Inferior parietal cortex (tissue), 1 donor: Measurements from ENCODE around the gene DNAJB11.
"Not testable (repeated sequence)": the region's sequence is repeated elsewhere in the genome, so short reads cannot be mapped to it uniquely, and the experiment has no call there.

Experiments
- DNase-seq: peaks from one replicate; pipeline ENCODE4 v3.0.0-alpha.2; 2016; ENCODE audit errors: extremely low spot score

The DNAJB11 gene

DNA sequence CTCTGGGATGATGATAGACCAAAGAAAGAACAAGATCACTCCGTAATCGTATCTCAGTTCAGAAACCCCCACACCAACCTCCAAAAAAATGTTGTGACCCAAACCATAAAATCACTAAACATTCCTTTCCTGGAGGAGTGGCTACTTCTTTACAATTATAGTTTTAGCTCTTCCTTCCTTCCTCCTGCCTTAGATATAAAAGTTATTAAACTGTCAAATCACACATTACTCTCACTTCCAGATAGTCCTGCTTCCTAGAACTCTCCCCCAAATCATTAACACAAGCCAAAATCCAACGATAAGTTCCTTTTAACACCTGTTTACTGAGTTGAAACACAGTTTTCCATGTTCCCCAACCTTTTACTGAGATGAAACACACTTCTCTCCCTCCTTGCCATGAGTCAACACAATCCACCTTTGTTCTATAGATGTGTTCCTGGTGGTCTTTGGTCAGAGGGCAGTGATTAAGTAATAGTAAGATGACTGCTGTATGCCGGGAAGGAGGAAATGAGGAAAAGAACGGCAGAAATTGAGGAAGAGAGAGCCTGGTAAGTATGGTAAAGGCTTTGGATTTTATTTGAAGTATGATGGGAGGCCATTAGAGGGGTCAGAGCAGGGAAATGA lies 18.0 kb upstream of the DNAJB11 start:
- DNase-seq: no peak

DNA sequence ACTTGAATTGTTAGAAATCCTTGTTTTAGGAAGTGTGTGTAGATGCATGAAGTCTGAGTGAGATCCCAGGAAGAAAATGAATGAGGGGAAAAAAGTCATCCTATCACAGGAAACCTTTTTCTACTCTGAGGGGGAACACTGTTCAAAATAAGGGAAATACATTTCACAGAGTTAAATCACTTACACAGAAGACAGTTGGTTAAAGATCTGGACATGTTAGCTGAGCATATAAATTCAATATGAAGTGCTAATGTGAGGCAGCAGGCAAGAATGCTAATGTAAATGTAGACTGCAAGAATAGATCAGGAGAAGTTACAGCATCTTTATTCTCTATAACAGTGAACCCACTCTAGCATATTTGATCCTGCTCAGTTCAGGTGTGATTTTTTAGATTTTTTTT lies 5.9 kb upstream of the DNAJB11 start:
- no peak for DNase-seq

- DNase-seq: no peak
Measured at GRCh38 chr3:186566772-186567071, 3.8 kb upstream of the DNAJB11 start.

DNA sequence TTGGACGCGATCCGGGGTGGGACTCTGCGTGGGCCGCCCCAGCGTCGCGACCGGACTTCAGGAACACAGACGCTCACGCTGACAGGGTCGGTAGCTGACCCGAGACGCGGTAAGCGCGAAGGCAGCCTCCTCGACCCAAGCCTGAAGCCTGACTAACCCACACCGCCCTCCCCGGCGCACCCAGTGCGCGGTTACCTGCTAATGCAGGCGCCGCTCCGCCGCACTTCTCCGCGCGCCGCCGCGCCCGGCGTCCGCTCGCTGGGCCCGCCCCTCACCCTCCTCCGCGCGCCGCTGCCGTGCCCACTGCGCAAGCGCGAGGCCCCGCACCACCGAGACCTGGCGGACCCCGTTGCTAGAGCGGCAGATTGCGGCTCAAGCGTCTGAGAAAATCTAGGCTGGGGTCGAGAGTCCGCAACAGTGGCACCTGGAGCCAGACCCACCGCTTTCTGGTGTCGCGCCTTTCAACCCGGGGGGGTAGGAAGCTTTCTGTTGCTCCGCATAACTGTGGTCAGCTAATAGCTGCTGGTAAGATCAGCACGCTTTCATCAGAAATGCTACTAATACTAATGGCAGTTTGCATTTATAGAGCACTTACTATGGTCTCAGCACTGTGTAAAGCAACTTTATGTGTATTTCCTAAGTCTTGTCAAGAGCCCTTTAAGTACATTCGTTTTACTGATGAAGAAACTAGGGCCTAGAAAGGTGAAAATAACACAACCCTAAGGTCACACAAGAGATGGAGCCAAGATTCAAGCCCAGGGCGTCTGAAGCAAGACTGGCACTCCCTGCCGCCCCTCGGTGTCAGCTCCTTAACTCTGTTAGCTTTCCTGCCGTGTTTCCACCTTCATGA lies 3.2 kb upstream of the DNAJB11 start, which contains the start of gene TBCCD1:
Gene TBCCD1, minus strand, starts transcription at position 268 of the 850 bp plus-strand sequence. CDS start 3,010 bp downstream, outside the sequence.
- DNase-seq: peak; percentile 90

DNA sequence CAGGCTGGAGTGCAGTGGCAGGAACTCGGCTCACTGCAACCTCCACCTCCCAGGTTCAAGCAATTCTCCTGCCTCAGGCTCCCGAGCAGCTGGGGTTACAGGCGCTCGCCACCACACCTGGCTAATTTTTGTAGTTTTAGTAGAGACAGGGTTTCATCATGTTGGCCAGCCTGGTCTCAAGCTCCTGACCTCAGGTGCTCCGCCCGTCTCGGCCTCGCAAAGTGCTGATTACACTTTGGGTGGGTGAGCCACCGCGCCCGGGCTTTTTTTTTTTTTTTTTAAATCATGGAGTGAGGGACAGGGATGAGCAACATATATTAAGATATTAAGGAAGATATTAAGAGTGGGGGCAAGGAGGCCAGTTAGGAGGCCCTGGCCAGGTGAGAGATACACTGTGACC lies 1.2 kb upstream of the DNAJB11 start:
- DNase-seq: not testable (repeated sequence)

DNA sequence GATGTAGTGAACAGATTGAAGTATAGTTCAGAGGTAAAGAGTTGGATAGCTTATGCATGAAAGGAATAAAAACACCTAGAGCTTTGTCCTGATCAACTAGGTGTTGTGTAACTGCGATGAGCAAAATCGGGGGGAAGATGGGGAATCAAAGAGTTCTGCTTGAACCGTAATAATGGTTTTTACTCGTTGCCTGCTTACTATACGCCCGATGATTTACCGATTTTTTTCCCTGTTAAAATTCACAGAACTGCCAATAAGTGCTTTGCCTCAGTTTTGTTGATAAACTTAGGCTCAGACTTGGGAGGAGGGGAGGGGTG lies 783 bp upstream of the DNAJB11 start:
- DNase-seq: no peak

GRCh38 chr3:186570941-186571643 lies 572 bp downstream of the DNAJB11 start:
- no peak for DNase-seq

GRCh38 chr3:186571644-186572013 lies 1.1 kb downstream of the DNAJB11 start:
- DNase-seq: no peak

GRCh38 chr3:186577521-186577920 lies 7.0 kb downstream of the DNAJB11 start:
- DNase-seq: no peak

- no peak for DNase-seq
Measured at GRCh38 chr3:186580785-186581184, 10.3 kb downstream of the DNAJB11 start.

DNA sequence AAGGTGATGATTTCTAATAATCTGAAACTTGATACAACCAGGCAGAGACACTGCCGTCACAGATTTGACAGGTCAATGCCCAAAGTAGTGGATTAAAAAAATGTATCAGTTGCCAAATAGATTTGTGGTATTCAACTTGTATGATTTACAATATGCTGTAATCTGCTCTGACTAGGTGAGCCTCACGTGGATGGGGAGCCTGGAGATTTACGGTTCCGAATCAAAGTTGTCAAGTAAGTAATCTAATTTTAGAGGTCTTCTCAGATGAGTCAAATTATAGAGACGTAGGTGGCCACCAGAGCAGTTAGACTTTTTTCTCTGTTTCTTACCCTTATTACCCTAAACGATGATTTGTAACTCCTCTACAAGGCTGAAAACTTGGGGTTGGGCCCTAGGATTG lies 12.0 kb downstream of the DNAJB11 start:
- no peak for DNase-seq

DNA sequence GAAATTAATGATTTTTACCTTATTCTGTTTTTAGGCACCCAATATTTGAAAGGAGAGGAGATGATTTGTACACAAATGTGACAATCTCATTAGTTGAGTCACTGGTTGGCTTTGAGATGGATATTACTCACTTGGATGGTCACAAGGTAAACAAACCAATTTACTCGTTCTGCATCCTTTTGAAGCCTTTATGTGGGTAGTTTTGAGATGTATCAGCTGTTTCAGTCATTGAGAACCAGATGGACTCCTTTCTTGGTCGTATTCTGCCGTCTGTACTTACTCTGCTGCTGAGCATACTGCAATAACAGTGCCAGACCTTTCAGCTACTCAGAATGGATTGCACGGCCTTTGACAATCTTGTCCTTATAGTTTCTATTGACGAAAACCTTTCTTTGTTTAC lies 13.3 kb downstream of the DNAJB11 start:
- DNase-seq: no peak

DNA sequence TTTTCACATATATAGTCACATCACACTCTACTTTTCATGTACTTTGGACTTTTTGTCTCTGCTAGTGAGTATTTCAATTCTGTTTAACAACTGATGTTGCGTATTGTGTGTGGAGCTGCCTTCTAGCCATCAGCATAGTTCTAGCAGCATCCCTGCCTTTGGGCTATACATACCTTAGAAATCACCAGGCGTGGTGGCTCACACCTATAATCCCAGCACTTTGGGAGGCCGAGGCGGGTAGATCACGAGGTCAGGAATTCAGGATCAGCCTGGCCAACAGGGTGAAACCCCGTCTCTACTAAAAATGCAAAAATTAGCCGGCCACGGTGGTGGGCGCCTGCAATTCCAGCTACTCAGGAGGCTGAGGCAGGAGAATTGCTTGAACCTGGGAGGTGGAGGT lies 15.7 kb downstream of the DNAJB11 start:
- not testable (repeated sequence) for DNase-seq

- no peak for DNase-seq
Measured at GRCh38 chr3:186587183-186587582, 16.7 kb downstream of the DNAJB11 start.

DNA sequence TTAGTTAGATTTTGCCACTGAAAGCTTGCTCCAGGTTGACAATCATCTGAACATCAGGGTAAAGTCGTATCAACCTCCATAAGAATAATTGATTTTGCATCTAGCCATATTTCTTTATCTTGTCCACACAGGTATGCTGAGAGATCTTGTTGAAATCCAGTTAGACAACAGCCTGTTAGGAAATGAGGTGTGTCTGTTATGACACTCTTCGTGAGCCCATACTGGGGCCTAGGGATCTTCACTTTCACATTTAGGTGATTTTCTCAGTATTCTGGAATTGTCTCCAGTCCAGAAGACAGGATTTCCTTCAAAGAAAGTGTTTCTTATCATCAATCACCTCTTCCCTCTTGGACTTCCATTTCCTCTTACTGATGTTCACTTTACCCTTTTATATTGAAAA lies 18.1 kb downstream of the DNAJB11 start:
- DNase-seq: no peak

- no peak for DNase-seq
Measured at GRCh38 chr3:186589121-186589520, 18.6 kb downstream of the DNAJB11 start.

- DNase-seq: no peak
Measured at GRCh38 chr3:186589856-186590579, 19.5 kb downstream of the DNAJB11 start.

DNA sequence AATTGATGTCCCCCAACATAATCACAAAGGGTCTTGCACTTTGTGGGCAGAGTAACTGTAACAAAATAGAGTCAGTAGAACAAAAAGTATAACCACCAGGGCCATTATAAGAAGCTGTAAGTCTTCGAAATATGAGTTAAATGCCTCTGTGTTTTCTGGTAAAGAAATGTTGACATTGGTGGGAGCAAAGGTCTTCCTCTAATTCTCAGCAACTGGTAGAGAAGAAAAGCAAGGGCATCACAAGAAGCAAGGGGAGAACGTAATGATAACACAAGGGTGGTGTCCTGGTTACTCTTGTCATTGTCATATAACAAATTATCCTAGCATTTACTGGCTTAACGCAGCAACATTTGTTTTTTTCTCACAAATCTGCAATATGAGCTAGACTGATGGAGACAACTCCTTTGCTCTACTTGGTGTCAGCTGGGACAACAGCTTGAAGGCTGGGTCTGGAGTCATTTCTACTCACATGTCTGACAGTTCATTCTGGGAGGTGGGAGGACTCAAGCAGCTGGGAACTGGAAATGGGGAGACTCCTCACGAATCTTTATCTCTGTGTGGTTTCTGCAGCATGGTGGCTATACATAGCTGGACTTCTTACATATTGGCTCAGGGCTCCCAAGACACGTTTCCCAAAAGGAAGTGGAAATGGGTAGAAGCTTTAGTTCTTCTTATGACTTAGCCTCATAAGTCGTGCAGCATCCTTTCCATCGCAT lies 20.2 kb downstream of the DNAJB11 start:
- DNase-seq: no peak

- no peak for DNase-seq
Measured at GRCh38 chr3:186592682-186593081, 22.2 kb downstream of the DNAJB11 start.

GRCh38 chr3:186593862-186594261 lies 23.3 kb downstream of the DNAJB11 start:
- no peak for DNase-seq

DNA sequence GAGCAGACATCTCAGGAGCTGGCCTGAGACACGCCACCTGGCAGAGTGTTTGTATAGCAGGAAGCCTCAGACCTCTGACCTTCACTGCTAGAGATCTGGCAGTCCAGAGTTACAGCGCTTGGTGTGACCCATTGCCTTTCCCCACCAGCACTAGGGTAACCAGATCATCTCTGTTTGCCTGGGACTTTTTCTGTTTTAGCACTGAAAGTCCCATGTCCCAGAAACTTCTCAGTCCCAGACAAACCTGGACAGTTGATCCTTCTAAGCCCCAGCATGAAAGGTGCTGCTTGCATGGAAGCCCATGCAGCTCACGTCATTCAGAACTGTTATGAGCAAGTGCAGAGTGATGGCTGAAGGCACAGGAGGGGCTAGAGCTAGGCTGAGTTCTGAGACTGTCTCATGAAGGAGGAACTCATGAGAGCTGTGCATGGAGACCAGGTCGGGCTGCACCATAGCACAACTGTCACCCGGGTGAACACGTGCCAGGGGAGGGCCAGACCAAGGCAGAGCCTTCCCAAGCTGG lies 24.1 kb downstream of the DNAJB11 start:
- DNase-seq: no peak
